Brain microvascular endothelial cell (primary cell): ENCODE data around the gene CNIH4.

Experiments used
- DNase-seq: peaks from one replicate; pipeline ENCODE4 v3.0.0-alpha.2; 2020
- H3K27ac ChIP-seq: fragments of 250-450 bp; sonication (Bioruptor Pico); 2 replicates; pipeline ENCODE4 v1.5.1; 2020; ENCODE audit warnings: mild to moderate bottlenecking, moderate library complexity
- H3K27me3 ChIP-seq: fragments of 250-450 bp; sonication (Bioruptor Pico); replicated peaks from 2 replicates; pipeline ENCODE4 v1.5.1; 2020; ENCODE audit warnings: mild to moderate bottlenecking
- H3K36me3 ChIP-seq: fragments of 250-450 bp; sonication (Bioruptor Pico); replicated peaks from 2 replicates; pipeline ENCODE4 v1.5.1; 2020; ENCODE audit warnings: mild to moderate bottlenecking
- H3K4me3 ChIP-seq: 2 replicates; pipeline ENCODE4 v1.5.1; 2011; ENCODE audit warnings: low read depth, mild to moderate bottlenecking, control low read depth, low read length, moderate library complexity
- in situ Hi-C: cut with HindIII; loops from 2 replicates; pipeline ENCODE4 v1.10.0; 2017; ENCODE audit warnings: low sequenced_read_pairs, low pct_ligation_motif_present
- TF ChIP-seq, protein P1 (sequence below): IDR thresholded peaks from 2 replicates; pipeline ENCODE4 v1.5.1; 2011; ENCODE audit warnings: low read depth, mild to moderate bottlenecking, moderate library complexity, low read length, control low read depth, inconsistent platforms; ENCODE audit errors: missing control alignments

CNIH4 gene

DNA sequence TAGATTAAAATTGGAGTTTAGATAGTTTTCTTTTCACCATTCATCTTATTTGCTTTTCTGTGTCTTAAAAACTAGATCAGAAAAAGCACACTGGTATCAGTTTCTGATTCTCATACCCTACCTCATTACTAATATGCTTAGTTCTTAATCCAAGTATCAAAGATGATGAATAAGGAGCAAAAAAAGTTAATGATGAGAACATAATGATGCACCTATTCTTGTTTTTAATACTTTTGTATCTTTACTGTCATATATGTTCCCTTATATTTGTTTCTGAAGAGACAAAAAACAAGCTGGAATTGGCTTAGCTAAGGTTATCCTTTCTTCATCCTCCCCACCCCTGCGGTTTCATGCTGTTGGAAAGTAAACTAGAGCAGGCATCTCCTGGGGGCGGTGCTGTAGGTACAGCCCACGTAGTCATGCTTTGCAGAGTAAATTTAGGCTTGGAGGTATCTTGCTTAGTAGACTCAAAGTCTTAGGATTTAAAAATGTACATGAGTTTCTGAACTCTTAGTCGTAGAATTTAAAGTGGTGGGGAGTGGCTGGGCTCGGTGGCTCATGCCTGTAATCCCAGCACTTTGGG, 16.4 kb downstream of the CNIH4 start:
- in situ Hi-C loops = no loop called here
- Histone ChIP-seq H3K4me3 (no peak overlapping the region), H3K27me3 (no peaks in the 10 kb centered on the region), H3K27ac (no peak overlapping the region), H3K36me3 (peaks cover 23% of the 10 kb centered on the region)
- TF ChIP-seq, protein P1, sequence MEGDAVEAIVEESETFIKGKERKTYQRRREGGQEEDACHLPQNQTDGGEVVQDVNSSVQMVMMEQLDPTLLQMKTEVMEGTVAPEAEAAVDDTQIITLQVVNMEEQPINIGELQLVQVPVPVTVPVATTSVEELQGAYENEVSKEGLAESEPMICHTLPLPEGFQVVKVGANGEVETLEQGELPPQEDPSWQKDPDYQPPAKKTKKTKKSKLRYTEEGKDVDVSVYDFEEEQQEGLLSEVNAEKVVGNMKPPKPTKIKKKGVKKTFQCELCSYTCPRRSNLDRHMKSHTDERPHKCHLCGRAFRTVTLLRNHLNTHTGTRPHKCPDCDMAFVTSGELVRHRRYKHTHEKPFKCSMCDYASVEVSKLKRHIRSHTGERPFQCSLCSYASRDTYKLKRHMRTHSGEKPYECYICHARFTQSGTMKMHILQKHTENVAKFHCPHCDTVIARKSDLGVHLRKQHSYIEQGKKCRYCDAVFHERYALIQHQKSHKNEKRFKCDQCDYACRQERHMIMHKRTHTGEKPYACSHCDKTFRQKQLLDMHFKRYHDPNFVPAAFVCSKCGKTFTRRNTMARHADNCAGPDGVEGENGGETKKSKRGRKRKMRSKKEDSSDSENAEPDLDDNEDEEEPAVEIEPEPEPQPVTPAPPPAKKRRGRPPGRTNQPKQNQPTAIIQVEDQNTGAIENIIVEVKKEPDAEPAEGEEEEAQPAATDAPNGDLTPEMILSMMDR = no peak
- DNase-seq = no peak

DNA sequence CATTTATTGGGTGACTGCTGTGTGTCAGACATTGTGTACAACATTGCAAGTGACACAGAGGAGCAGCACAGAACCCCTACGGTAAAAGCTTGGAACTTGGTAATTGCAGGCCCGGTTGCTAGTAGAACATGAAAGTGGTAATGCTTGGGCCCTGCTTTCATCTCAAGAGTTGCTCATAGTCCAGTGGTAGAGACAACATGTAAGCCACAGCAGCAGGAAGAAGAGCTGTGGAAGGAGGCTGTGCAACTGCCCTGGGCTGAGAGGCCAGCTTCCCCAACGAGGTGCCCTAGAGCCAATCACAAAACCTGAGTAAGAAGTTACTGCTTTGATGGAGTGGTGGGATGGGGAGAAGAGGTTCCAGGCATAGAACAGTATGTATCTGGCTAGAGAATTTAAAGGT, 18.4 kb downstream of the CNIH4 start:
- peaks cover 23% of the 10 kb centered on the region for H3K36me3 ChIP-seq

DNA sequence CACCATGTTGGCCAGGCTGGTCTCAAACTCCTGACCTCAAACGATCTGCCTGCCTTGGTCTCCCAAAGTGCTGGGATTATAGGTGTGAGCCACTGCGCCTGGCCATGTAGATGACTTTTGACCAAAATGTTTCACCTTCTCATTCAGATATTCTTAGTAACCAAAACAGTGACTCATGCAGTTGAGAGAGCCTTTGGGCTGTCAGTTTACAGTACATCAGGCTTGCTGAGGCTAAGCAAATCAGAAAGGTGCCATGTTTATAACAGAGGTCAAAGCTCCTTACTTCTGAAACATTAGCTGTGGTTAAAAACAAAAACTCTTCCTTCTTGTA, 21.0 kb downstream of the CNIH4 start:
- no peak overlapping the region for H3K27ac ChIP-seq
- in situ Hi-C loops = no loop called here
- peak; percentile 38 for DNase-seq

More for the DNA sequence above, 18.4 kb downstream of the CNIH4 start:
- no peak for DNase-seq
- Histone ChIP-seq H3K27me3 (no peaks in the 10 kb centered on the region), H3K27ac (no peak overlapping the region), H3K4me3 (no peak overlapping the region)
- in situ Hi-C loops = no loop called here
- TF ChIP-seq, protein P1 = no peak

GRCh38 chr1:224378855-224379631, 22.4 kb downstream of the CNIH4 start:
- H3K36me3 ChIP-seq = peaks cover 12% of the 10 kb centered on the region
- no peak overlapping the region for H3K4me3 ChIP-seq
- H3K27me3 ChIP-seq = no peaks in the 10 kb centered on the region
- no peak for DNase-seq
- TF ChIP-seq, protein P1 = no peak
- H3K27ac ChIP-seq = no peak overlapping the region
- in situ Hi-C loops = no loop called here

More for the DNA sequence above, 21.0 kb downstream of the CNIH4 start:
- H3K27me3 ChIP-seq = no peaks in the 10 kb centered on the region
- TF ChIP-seq, protein P1 = no peak
- H3K4me3 ChIP-seq = no peak overlapping the region
- H3K36me3 ChIP-seq = peaks cover 14% of the 10 kb centered on the region

DNA sequence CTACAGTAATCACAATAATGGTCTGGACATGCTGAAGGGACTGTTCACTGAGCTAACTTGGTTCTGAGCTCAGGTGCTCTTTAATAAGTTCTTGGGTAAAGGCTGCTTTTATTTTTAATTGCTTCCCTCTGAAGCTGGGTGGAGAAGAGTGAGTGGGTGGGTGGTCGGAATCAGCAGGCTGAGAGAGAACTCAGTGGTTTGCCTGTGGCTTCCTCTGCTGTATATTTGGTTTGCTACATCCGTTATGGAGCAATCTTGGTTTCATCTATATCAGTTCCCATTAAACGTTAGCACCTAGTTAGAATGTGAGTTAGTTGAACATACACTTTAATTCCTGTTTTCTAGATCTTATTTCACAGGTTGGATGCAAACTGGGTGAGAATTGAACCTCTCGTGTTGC, 23.3 kb downstream of the CNIH4 start:
- no peak for DNase-seq
- peaks cover 10% of the 10 kb centered on the region for H3K36me3 ChIP-seq
- TF ChIP-seq, protein P1 = no peak
- H3K27me3 ChIP-seq = no peaks in the 10 kb centered on the region
- H3K4me3 ChIP-seq = no peak overlapping the region
- no peak overlapping the region for H3K27ac ChIP-seq
- in situ Hi-C loops = no loop called here
